GM12878 (cell line): Measurements from ENCODE around the gene DDAH1. TPM values are rescaled to one million over a fixed set of nuclear protein-coding genes. Genes with fewer than 3 reads are reported as not detected.

ENCODE experiments used
- ATAC-seq: fragments of 200-7000 bp; cut with Tn5 transposase; 3 replicates; pipeline ENCODE4 v1.9.1; 2020; ENCODE audit warnings: mild to moderate bottlenecking, moderate library complexity
- BruUV-seq: library from RNA; stranded (reverse); fragments of 400-500 nt; replicated peaks from 2 replicates; lab custom pipeline; 2021; lab: Mats Ljungman, UMichigan
- CTCF ChIA-PET: fragments of 300-600 bp; sonication (Branson Sonifier 250); formaldehyde crosslinking; extraction: SDS; loops from one replicate; lab custom pipeline; 2021; ENCODE audit warnings: inconsistent platforms; lab: Yijun Ruan, JAX
- POLR2A ChIA-PET: fragments of 350-600 bp; formaldehyde crosslinking; extraction: SDS; loops from one replicate; lab custom pipeline; 2021; ENCODE audit warnings: inconsistent platforms; lab: Charles Lee
- RAD21 ChIA-PET: fragments of 300-600 bp; sonication (Branson Sonifier 250); formaldehyde crosslinking; loops from one replicate; lab custom pipeline; 2023; ENCODE audit warnings: antibody characterized with exemption; ENCODE audit not compliant: unreplicated experiment; lab: Charles Lee
- SMC1A ChIA-PET: fragments of 300-600 bp; sonication (Branson Sonifier 250); formaldehyde crosslinking; loops from one replicate; lab custom pipeline; 2023; ENCODE audit not compliant: unreplicated experiment, uncharacterized antibody; lab: Charles Lee
- DNase-seq: peaks from one replicate; pipeline ENCODE4 v3.0.0-alpha.2; 2011; ENCODE audit warnings: low read depth, low spot score
- FAIRE-seq: peaks from 3 replicates; lab custom pipeline; 2011; peaks lifted over from hg19 to GRCh38; lab: Jason Lieb, UNC
- H2AFZ ChIP-seq: 2 replicates; pipeline ENCODE4 v1.6.0; 2011; ENCODE audit warnings: low read depth, low read length, control low read depth; ENCODE audit not compliant: control insufficient read depth
- H3K27ac ChIP-seq: 2 replicates; pipeline ENCODE4 v1.5.1; 2011; ENCODE audit warnings: control low read depth; ENCODE audit not compliant: control insufficient read depth, insufficient read depth
- H3K27me3 ChIP-seq, 2 experiments: replicated peaks in 1 of 2; 2 replicates each; pipeline versions ENCODE4 v1.6.0 to v1.6.1; 2011; ENCODE audit warnings: low read length in 1 of 2; ENCODE audit not compliant: control insufficient read depth in 2 of 2, insufficient read depth in 2 of 2
- H3K36me3 ChIP-seq, 2 experiments: 2 replicates each; pipeline ENCODE4 v1.5.1; 2011; ENCODE audit warnings: low read length in 1 of 2; ENCODE audit not compliant: control insufficient read depth in 2 of 2, insufficient read depth in 2 of 2
- H3K4me1 ChIP-seq: 2 replicates; pipeline ENCODE4 v1.6.1; 2011; ENCODE audit warnings: mild to moderate bottlenecking, low read length, moderate library complexity, mixed read lengths; ENCODE audit not compliant: control insufficient read depth, insufficient read depth
- H3K4me2 ChIP-seq: 2 replicates; pipeline ENCODE4 v1.6.0; 2011; ENCODE audit warnings: control low read depth; ENCODE audit not compliant: control insufficient read depth, insufficient read depth
- H3K4me3 ChIP-seq: fragments of 200-600 bp; sonication (generic); 2 replicates; pipeline ENCODE4 v1.5.1; 2016
- H3K79me2 ChIP-seq: 2 replicates; pipeline ENCODE4 v1.6.0; 2011; ENCODE audit warnings: low read length; ENCODE audit not compliant: control insufficient read depth, insufficient read depth
- H3K9ac ChIP-seq: 2 replicates; pipeline ENCODE4 v1.8.0; 2011; ENCODE audit warnings: low read length, control low read depth, mixed read lengths; ENCODE audit not compliant: control insufficient read depth, insufficient read depth
- H3K9me3 ChIP-seq: replicated peaks from 3 replicates; pipeline ENCODE4 v1.5.1; 2011; ENCODE audit warnings: mild to moderate bottlenecking, low read length; ENCODE audit not compliant: control insufficient read depth, insufficient read depth
- H4K20me1 ChIP-seq: 2 replicates; pipeline ENCODE4 v1.6.0; 2011; ENCODE audit not compliant: control insufficient read depth, insufficient read depth
- SREBF2 ChIP-seq: IDR thresholded peaks from 2 replicates; pipeline ENCODE4 v1.6.1; 2012; ENCODE audit warnings: mild to moderate bottlenecking, low read length
- SRF ChIP-seq, 2 experiments: IDR thresholded peaks; 2 replicates each; pipeline ENCODE4 v1.6.1; 2011; ENCODE audit warnings: low read depth in 2 of 2, low read length in 2 of 2, mild to moderate bottlenecking in 1 of 2, moderate library complexity in 1 of 2
- STAT3 ChIP-seq: IDR thresholded peaks from 2 replicates; pipeline ENCODE4 v1.6.1; 2011; ENCODE audit warnings: low read depth, low read length, improper control_type of control experiment
- TCF3 ChIP-seq: IDR thresholded peaks from 2 replicates; pipeline ENCODE4 v1.6.1; 2012; ENCODE audit warnings: low read depth, mild to moderate bottlenecking, low read length, borderline replicate concordance; ENCODE audit not compliant: insufficient read depth
- WGBS: methylation state at CpG from one replicate; pipeline ENCODE4 v1.1.6; 2016; ENCODE audit warnings: low lambda C conversion rate; ENCODE audit not compliant: insufficient replicate concordance, insufficient coverage; ENCODE audit errors: missing lambda C conversion rate; 5-methylcytosine and 5-hydroxymethylcytosine counted together
- in situ Hi-C: fragments of 300-500 bp; cut with MboI; formaldehyde crosslinking; loops from 9 replicates; pipeline ENCODE4 v1.14.3; 2018; ENCODE audit warnings: mixed read lengths
- intact Hi-C: fragments of 100-400 bp; cut with micrococcal nuclease; formaldehyde crosslinking; loops from one replicate; pipeline ENCODE4 v1.14.2; 2022; ENCODE audit not compliant: unreplicated experiment
- polyA plus RNA-seq, 11 experiments: library from polyadenylated mRNA; depleted of rRNA in 4 of 11; unstranded in 6 of 11; stranded (reverse) in 5 of 11; fragments of >200 nt; fragmentation: Nextera tagmentation in 4 of 11; fragmentation: Illumina TruSeq in 1 of 11; extraction: Ambion mirVana in 4 of 11; extraction: Trizol in 1 of 11; gene quantifications; 1 replicate in 1 of 11; 2 replicates in 10 of 11; pipeline versions ENCODE4 v1.2.1 to v1.2.3, GENCODE V29; 2011 to 2016; ENCODE audit warnings: inconsistent platforms in 2 of 11, missing spikeins in 2 of 11, low read depth in 1 of 11
- total RNA-seq, 4 experiments: library from RNA; depleted of rRNA in 3 of 4; stranded (reverse); fragments of >200 nt in 3 of 4; fragmentation: Illumina TruSeq in 1 of 4; extraction: Trizol in 1 of 4; gene quantifications; 2 replicates each; pipeline versions ENCODE4 v1.2.1 to v1.2.3, GENCODE V29; 2013 to 2021
- TF ChIP-seq, protein P1 (sequence below): IDR thresholded peaks from 2 replicates; pipeline ENCODE4 v1.6.1; 2011; ENCODE audit warnings: borderline replicate concordance, low read depth, mild to moderate bottlenecking, moderate library complexity, low read length; ENCODE audit not compliant: insufficient read depth, poor library complexity, severe bottlenecking
- TF ChIP-seq, protein P2 (sequence below): fragments of 450-650 bp; IDR thresholded peaks from 2 replicates; pipeline ENCODE4 v1.6.1; 2016; ENCODE audit warnings: mild to moderate bottlenecking
- TF ChIP-seq, protein P3 (sequence below): fragments of 450-650 bp; formaldehyde crosslinking; IDR thresholded peaks from 2 replicates; pipeline ENCODE4 v1.4.0; 2020; ENCODE audit warnings: mild to moderate bottlenecking, moderate library complexity

DDAH1 gene
- total and polyA plus RNA-seq, 10 of the 15 experiments (the other 5 are each of a cell fraction or from before 2014, with no cell fraction given), result 0.07 to 0.88 (median 0.27) TPM; not detected in 6

DNA sequence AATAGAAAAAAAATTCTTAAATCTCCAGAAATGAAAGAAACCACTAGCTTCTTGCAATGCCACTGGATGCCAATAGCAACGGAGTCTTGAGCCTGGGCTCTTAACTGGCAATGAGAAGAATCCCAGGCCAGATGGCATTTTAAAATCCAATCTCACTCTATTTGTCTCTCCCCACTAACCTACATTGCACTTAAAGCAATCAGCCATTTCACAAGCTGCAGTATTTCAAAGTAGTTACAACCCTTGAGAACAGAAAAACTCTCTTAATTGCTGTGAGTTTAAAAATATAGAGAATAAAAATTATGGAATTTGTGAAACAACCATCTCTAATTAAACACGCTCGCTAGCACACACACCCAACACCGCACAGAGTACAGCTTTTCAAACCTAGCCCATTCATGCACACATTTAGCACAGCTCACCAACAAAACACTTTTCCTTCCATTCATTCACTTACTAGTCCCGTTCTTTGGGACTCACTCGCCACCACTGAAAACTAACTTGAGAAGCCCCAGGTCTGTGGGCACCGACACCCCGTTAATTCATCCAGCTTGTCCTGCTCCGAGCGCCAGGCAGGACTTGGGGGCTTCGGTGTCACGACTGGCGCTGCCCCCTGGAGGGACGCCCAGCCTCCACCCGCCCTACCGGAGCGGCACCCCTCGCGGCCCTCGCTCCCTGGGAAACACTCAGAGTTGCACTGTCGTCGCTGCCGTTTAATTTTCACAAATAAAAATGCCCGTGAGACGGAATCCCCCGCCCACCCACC lies 1.0 kb downstream of the DDAH1 start (continued):
- TF ChIP-seq SREBF2, result no peak
- TF ChIP-seq, protein P1, sequence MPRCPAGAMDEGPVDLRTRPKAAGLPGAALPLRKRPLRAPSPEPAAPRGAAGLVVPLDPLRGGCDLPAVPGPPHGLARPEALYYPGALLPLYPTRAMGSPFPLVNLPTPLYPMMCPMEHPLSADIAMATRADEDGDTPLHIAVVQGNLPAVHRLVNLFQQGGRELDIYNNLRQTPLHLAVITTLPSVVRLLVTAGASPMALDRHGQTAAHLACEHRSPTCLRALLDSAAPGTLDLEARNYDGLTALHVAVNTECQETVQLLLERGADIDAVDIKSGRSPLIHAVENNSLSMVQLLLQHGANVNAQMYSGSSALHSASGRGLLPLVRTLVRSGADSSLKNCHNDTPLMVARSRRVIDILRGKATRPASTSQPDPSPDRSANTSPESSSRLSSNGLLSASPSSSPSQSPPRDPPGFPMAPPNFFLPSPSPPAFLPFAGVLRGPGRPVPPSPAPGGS, result no peak
- TF ChIP-seq, all 136 proteins: peak for 0

DNA sequence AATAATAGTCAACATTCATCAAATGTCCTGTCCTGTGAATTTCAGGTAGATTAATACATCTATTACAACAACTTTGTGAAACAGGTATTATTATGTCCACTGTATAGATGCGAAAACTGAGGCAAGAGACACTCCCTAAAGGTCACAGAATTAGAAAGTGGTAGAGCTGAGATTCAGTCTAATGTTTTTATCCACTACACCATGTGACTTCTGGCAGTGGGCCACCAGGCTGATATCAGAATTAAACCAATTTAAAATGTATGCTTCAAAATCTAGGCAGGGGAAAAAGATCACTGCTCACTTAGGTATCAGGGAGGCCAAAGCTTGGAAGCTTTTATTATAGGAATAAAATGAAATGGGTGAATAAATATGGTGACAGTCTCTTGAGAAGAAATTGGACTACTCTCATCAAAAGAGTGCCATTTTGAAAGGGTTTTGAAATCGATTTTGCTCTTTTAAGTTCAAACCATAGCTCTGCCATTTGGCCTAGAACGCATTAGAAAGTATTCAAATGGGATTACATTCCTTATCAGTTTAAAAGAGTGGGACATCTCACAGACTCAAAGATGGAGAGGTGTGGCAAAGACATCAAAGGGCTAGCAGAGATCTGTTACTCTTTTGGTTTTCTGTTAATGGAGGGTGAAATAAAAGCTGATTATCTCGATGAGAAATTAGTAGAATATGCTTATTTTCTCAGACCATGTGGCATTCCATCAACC lies 1.9 kb downstream of the DDAH1 start:
- intact Hi-C loops, result no loop called here
- H3K4me3 ChIP-seq, result no peak overlapping the region
- FAIRE-seq, result no peak
- H4K20me1 ChIP-seq, result no peaks in the 10 kb centered on the region
- H3K9ac ChIP-seq, result no peak overlapping the region
- H2AFZ ChIP-seq, result no peak overlapping the region
- no peaks in the 10 kb centered on the region for H3K4me1 ChIP-seq
- no peak overlapping the region for H3K4me2 ChIP-seq
- no peak overlapping the region for H3K27ac ChIP-seq
- ChIA-PET CTCF (no interaction called here), POLR2A (no interaction called here), SMC1A (interaction anchor here (0.9 to 1.3 kb wide), 3 partner anchors 11 to 38 kb away, joined by 3 to 4 read pairs (median 3); no protein-coding TSS in a partner anchor), RAD21 (no interaction called here)
- DNase-seq, result no peak
- TF ChIP-seq, protein P2, sequence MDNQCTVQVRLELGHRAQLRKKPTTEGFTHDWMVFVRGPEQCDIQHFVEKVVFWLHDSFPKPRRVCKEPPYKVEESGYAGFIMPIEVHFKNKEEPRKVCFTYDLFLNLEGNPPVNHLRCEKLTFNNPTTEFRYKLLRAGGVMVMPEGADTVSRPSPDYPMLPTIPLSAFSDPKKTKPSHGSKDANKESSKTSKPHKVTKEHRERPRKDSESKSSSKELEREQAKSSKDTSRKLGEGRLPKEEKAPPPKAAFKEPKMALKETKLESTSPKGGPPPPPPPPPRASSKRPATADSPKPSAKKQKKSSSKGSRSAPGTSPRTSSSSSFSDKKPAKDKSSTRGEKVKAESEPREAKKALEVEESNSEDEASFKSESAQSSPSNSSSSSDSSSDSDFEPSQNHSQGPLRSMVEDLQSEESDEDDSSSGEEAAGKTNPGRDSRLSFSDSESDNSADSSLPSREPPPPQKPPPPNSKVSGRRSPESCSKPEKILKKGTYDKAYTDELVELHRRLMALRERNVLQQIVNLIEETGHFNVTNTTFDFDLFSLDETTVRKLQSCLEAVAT, result no peak
- TF ChIP-seq, protein P3, sequence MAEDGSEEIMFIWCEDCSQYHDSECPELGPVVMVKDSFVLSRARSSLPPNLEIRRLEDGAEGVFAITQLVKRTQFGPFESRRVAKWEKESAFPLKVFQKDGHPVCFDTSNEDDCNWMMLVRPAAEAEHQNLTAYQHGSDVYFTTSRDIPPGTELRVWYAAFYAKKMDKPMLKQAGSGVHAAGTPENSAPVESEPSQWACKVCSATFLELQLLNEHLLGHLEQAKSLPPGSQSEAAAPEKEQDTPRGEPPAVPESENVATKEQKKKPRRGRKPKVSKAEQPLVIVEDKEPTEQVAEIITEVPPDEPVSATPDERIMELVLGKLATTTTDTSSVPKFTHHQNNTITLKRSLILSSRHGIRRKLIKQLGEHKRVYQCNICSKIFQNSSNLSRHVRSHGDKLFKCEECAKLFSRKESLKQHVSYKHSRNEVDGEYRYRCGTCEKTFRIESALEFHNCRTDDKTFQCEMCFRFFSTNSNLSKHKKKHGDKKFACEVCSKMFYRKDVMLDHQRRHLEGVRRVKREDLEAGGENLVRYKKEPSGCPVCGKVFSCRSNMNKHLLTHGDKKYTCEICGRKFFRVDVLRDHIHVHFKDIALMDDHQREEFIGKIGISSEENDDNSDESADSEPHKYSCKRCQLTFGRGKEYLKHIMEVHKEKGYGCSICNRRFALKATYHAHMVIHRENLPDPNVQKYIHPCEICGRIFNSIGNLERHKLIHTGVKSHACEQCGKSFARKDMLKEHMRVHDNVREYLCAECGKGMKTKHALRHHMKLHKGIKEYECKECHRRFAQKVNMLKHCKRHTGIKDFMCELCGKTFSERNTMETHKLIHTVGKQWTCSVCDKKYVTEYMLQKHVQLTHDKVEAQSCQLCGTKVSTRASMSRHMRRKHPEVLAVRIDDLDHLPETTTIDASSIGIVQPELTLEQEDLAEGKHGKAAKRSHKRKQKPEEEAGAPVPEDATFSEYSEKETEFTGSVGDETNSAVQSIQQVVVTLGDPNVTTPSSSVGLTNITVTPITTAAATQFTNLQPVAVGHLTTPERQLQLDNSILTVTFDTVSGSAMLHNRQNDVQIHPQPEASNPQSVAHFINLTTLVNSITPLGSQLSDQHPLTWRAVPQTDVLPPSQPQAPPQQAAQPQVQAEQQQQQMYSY (CRISPR knock-in tag), result no peak
- no peak for TF ChIP-seq TCF3
- no peak for TF ChIP-seq STAT3
- TF ChIP-seq SRF (IDR thresholded peaks at IDR 0.05; ENCODE audit: low read depth in 2 of 2, low read length in 2 of 2), result no peak
- WGBS, result 56% methylated on average over 4 of the region's 4 CpGs
- no TSS peak for BruUV-seq
- in situ Hi-C loops, result no loop called here
- H3K79me2 ChIP-seq, result no peaks in the 10 kb centered on the region
- ATAC-seq, result no peak
- H3K36me3 ChIP-seq, result no peaks in the 10 kb centered on the region
- no peaks in the 10 kb centered on the region for H3K9me3 ChIP-seq
- peaks cover 4 to 15% of the 10 kb centered on the region in 2 experiments for H3K27me3 ChIP-seq
